ENCODE data around the gene FSIP1.
A peak's percentile ranks its signal among the peaks of the same experiment; 100 is the strongest.

FSIP1 gene

GRCh38 chr15:39593656-39594445 lies 188.8 kb downstream of the FSIP1 start:
- DNase-seq (ENCODE audit: low read depth), result no peak

GRCh38 chr15:39593071-39593655 lies 189.5 kb downstream of the FSIP1 start:
- DNase-seq (ENCODE audit: low read depth), result no peak

- DNase-seq (ENCODE audit: low read depth), result no peak
These were observed 190.1 kb downstream of the FSIP1 start for GRCh38 chr15:39592500-39592899.

- DNase-seq (ENCODE audit: low read depth), result no peak
These were observed 190.7 kb downstream of the FSIP1 start for GRCh38 chr15:39591896-39592315.

DNA sequence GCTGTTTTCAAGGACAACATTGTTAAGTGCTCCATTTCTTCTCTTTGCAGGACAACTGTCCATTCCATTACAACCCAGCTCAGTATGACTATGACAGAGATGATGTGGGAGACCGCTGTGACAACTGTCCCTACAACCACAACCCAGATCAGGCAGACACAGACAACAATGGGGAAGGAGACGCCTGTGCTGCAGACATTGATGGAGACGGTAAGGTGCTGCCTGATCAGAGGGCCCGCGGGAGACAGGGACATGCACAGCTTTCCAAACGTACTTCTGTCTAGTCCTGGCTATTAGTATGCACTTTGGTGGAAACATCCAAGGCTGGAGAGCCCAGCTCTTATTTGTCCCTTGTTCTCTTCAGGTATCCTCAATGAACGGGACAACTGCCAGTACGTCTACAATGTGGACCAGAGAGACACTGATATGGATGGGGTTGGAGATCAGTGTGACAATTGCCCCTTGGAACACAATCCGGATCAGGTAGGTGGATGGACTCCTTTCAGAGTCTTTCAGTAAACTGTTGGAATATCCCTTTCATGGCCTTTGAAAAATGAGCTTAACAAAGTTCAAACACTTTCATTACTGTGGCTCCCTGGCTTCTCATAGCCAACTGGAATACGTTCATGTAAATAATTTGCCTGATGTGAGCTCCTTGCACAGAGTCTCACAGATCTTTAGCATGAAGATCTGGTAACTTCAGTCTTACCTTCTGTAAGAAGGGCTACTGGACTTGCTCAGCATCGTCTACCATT lies 191.3 kb downstream of the FSIP1 start:
- no peak for DNase-seq (ENCODE audit: low read depth)

DNA sequence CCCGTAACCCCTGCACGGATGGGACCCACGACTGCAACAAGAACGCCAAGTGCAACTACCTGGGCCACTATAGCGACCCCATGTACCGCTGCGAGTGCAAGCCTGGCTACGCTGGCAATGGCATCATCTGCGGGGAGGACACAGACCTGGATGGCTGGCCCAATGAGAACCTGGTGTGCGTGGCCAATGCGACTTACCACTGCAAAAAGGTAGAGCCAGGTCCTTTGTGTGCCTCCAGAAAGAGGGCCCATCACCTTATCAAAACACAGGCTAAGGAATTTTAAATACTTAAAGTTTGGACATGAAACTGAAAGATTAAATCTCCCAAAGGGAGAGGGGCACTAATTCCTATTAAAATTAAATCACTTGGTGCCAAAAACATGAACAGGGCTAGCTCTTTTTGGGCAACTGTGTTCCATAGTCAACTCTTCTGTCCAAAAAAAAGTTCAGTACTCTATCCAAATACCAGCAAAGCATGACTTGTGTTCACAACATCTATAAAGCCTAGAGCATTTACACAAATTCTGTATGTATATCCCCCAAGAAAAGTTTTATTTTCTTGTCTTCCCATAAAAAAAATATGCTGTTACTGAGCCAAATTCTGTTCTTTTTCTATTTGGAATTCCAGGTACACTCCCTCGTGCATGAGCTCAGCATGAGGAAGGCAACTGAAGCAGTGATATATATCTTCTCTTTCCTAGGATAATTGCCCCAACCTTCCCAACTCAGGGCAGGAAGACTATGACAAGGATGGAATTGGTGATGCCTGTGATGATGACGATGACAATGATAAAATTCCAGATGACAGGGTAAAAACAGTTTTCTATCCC lies 192.6 kb downstream of the FSIP1 start:
- DNase-seq (ENCODE audit: low read depth), result no peak

DNA sequence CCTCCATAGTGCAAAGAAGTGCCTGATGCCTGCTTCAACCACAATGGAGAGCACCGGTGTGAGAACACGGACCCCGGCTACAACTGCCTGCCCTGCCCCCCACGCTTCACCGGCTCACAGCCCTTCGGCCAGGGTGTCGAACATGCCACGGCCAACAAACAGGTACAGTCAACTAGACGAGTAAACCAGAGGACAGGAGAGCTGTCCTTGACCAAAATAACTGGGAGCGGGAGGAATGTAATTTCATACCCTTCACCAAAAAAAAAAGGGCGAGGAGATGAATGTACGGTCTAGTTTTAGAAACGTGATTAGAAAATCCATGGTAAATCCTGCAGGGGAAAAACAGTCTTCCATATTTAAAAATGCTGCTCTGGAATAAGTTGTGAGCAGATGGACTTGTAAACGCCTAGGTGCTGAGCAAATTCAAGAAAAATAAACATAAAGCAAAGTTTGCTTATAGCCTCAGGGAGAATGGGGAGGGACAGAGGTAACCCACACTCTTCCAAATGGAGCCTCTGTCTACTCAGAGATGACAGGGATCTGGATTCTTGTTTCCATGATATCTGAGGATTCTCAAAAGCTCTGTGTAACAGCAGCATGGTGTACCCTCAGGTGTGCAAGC lies 193.3 kb downstream of the FSIP1 start:
- DNase-seq (ENCODE audit: low read depth), result no peak

DNA sequence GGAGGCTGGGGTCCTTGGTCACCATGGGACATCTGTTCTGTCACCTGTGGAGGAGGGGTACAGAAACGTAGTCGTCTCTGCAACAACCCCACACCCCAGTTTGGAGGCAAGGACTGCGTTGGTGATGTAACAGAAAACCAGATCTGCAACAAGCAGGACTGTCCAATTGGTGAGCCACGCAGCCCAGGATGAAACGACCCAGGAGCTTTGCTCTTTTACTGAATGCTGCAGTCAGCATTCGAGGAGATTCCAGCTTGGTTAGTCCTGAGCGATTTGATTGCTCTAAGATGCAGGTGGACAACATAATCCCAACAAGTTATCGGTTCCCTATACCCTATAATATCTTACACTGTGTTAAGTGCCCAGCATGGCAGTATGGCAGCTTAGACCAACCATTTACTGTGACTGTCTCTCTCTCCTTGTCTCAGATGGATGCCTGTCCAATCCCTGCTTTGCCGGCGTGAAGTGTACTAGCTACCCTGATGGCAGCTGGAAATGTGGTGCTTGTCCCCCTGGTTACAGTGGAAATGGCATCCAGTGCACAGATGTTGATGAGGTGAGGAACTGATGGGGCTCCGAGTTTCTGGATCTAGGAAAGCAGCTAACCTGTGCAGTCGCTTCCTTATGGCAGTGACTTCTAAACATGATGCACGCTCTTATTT lies 194.0 kb downstream of the FSIP1 start:
- DNase-seq (ENCODE audit: low read depth), result no peak

GRCh38 chr15:39587731-39588530 lies 194.7 kb downstream of the FSIP1 start:
- DNase-seq (ENCODE audit: low read depth), result no peak

DNA sequence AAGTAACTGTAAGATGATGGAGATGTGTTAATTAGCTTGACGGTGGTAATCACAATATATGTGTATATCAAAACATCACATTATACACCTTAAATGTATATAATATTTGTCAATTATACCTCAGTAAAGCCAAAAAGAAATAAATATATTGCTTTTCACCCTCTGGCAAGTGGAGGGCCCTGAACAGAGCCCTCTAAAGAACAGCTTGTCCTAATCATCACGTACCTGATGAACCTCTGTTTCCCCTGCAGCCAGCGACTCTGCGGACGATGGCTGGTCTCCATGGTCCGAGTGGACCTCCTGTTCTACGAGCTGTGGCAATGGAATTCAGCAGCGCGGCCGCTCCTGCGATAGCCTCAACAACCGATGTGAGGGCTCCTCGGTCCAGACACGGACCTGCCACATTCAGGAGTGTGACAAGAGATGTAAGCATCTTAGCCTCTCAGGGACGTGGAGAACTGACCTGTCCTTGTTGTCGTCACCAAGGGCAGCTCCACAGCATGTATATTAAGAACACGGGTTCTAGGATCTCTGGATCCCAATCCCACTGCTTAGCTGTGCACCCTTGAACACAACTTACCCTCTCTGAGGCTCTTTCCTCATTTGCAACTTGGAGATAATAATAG lies 195.4 kb downstream of the FSIP1 start:
- no peak for DNase-seq (ENCODE audit: low read depth)

DNA sequence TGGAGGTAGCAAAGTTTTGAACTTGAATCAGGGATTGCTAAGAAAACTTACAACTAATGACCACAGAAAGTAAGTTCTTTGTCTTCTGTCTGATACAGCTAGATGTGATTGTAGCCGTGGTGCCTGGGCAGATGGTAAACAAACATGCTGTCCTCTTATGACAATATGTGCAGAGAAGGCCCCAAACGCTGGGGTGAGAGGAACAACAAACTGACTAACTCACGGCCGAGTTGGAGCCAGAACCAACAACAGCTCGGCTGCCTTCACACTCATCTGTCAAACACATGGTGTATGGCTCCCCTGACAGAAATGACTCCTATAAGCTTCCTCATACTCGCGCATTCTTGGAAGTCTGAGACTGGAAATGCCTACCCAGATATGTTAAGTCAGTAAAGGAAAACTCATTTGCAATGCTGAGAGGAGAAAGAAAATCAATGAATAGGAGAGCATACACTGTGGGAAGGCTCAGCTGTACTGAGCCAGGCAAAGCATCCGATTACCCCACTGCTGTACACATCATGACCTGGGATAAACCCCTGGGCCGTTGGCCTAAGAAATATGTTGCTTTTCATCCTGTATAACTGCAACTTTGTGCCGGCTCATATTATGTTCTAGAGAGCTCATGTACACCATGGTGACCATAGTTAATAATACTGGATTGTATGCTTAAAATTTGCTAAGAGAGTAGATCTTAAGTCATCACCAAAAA lies 196.1 kb downstream of the FSIP1 start:
- DNase-seq (ENCODE audit: low read depth), result peak; percentile 61

- DNase-seq (ENCODE audit: low read depth), result no peak
These were observed 196.8 kb downstream of the FSIP1 start for GRCh38 chr15:39585871-39586301.

DNA sequence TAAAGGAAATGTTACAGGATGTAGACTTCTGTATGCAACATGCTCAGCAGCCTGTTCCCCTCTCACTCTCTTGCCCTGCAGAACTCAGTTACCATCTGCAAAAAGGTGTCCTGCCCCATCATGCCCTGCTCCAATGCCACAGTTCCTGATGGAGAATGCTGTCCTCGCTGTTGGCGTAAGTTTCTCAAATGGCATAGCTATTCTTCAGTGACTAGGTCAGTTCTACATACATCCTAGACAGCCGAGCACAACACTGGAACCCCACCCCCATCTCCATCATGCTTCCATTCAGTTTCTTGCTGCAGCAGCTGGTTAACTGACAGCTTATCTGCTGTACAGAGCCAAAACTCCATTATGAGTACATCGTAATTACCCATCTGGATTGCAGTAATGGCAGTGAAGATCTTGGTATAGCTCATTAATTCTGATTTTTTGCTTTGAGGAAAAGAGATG lies 197.2 kb downstream of the FSIP1 start:
- no peak for DNase-seq (ENCODE audit: low read depth)

- no peak for DNase-seq (ENCODE audit: low read depth)
These were observed 197.8 kb downstream of the FSIP1 start for GRCh38 chr15:39584662-39585388.

DNA sequence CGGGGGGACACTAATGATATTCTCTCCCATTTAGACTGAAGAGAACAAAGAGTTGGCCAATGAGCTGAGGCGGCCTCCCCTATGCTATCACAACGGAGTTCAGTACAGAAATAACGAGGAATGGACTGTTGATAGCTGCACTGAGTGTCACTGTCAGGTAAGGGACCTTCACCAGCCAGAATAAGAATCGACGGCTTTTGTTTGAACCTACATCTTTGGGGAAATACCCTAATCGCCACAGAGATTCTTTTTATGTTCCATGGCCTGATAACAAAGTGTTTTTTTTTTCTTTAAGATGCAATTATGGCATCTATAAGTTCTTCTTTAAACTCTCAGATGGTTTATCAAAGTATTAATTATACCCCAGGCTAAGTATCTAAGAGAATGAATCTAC lies 198.4 kb downstream of the FSIP1 start:
- DNase-seq (ENCODE audit: low read depth), result no peak

DNA sequence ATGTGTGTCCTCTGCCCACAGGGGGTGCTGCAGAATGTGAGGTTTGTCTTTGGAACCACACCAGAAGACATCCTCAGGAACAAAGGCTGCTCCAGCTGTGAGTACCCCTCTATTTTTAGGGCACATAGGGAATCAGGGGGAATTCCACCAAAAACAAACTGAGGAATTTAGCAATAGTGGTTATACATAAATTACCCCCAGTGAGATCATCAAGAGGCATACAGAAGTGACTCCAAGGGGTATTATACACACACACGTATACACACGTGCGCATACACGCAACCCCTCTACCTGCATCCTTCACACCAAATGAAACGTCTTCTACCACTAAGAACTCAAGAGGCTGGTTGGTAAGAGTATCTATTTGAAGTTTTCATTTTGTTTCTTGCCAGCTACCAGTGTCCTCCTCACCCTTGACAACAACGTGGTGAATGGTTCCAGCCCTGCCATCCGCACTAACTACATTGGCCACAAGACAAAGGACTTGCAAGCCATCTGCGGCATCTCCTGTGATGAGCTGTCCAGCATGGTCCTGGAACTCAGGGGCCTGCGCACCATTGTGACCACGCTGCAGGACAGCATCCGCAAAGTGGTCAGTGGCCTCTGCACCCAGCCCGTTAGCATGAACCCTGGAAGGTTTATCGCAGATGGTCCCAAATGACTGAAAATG lies 198.9 kb downstream of the FSIP1 start:
- peak; percentile 21 for DNase-seq (ENCODE audit: low read depth)

GRCh38 chr15:39582977-39583595 lies 199.6 kb downstream of the FSIP1 start:
- DNase-seq (ENCODE audit: low read depth), result no peak
